GM12872 (cell line): Measurements from ENCODE around the gene ENTPD6.

Experiments
- CTCF ChIP-seq: IDR thresholded peaks from 3 replicates; pipeline ENCODE4 v1.5.1; 2011; ENCODE audit warnings: low read depth, mild to moderate bottlenecking, low read length, moderate library complexity; ENCODE audit not compliant: insufficient read depth

The ENTPD6 gene

GRCh38 chr20:25199473-25200260, 4.2 kb downstream of the ENTPD6 start:
- TF ChIP-seq CTCF: no peak

- no peak for TF ChIP-seq CTCF
These were observed 7.6 kb downstream of the ENTPD6 start for GRCh38 chr20:25203089-25203488.

GRCh38 chr20:25203871-25204320, 8.4 kb downstream of the ENTPD6 start:
- TF ChIP-seq CTCF: no peak

GRCh38 chr20:25204550-25205276, 9.2 kb downstream of the ENTPD6 start:
- TF ChIP-seq CTCF: no peak

GRCh38 chr20:25205277-25206062, 10.0 kb downstream of the ENTPD6 start:
- TF ChIP-seq CTCF: no peak

- no peak for TF ChIP-seq CTCF
These were observed 10.5 kb downstream of the ENTPD6 start for GRCh38 chr20:25206063-25206403.

GRCh38 chr20:25206548-25206947, 11.0 kb downstream of the ENTPD6 start:
- no peak for TF ChIP-seq CTCF
